ENCODE data around the gene CCL20.

GRCh38 chr2:227782804-227783203 lies 30.8 kb upstream of the CCL20 start:
- no peak for TF ChIP-seq SP1 (CRISPR knock-in tag; conservative IDR thresholded peaks at IDR 0.05)
- TF ChIP-seq, protein P1, sequence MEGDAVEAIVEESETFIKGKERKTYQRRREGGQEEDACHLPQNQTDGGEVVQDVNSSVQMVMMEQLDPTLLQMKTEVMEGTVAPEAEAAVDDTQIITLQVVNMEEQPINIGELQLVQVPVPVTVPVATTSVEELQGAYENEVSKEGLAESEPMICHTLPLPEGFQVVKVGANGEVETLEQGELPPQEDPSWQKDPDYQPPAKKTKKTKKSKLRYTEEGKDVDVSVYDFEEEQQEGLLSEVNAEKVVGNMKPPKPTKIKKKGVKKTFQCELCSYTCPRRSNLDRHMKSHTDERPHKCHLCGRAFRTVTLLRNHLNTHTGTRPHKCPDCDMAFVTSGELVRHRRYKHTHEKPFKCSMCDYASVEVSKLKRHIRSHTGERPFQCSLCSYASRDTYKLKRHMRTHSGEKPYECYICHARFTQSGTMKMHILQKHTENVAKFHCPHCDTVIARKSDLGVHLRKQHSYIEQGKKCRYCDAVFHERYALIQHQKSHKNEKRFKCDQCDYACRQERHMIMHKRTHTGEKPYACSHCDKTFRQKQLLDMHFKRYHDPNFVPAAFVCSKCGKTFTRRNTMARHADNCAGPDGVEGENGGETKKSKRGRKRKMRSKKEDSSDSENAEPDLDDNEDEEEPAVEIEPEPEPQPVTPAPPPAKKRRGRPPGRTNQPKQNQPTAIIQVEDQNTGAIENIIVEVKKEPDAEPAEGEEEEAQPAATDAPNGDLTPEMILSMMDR (IDR thresholded peaks at IDR 0.05), result no peak
- TF ChIP-seq JUN (CRISPR knock-in tag; IDR thresholded peaks at IDR 0.05), result no peak
- no peak for TF ChIP-seq ESRRA (CRISPR knock-in tag; IDR thresholded peaks at IDR 0.05; ENCODE audit: borderline replicate concordance)
- no peak for TF ChIP-seq GABPB1 (CRISPR knock-in tag; IDR thresholded peaks at IDR 0.05)
- TF ChIP-seq ZNF416 (CRISPR knock-in tag; IDR thresholded peaks at IDR 0.05), result no peak
- TF ChIP-seq, protein P2, sequence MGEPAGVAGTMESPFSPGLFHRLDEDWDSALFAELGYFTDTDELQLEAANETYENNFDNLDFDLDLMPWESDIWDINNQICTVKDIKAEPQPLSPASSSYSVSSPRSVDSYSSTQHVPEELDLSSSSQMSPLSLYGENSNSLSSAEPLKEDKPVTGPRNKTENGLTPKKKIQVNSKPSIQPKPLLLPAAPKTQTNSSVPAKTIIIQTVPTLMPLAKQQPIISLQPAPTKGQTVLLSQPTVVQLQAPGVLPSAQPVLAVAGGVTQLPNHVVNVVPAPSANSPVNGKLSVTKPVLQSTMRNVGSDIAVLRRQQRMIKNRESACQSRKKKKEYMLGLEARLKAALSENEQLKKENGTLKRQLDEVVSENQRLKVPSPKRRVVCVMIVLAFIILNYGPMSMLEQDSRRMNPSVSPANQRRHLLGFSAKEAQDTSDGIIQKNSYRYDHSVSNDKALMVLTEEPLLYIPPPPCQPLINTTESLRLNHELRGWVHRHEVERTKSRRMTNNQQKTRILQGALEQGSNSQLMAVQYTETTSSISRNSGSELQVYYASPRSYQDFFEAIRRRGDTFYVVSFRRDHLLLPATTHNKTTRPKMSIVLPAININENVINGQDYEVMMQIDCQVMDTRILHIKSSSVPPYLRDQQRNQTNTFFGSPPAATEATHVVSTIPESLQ (CRISPR knock-in tag; IDR thresholded peaks at IDR 0.05), result no peak
- no peak for TF ChIP-seq CBFB (CRISPR knock-in tag; IDR thresholded peaks at IDR 0.05; ENCODE audit: low read depth)
- TF ChIP-seq ETV6 (CRISPR knock-in tag; IDR thresholded peaks at IDR 0.05), result no peak
- no peak for TF ChIP-seq GRHL2 (CRISPR knock-in tag; IDR thresholded peaks at IDR 0.05; ENCODE audit: insufficient replicate concordance, severe bottlenecking)

All from WTC11 (cell line).